Measurements from ENCODE around the gene COX6B2.
A peak's percentile ranks its signal among the peaks of the same experiment; 100 is the strongest.
"Not testable (repeated sequence)": the region's sequence is repeated elsewhere in the genome, so short reads cannot be mapped to it uniquely, and the experiment has no call there.

COX6B2 gene

DNA sequence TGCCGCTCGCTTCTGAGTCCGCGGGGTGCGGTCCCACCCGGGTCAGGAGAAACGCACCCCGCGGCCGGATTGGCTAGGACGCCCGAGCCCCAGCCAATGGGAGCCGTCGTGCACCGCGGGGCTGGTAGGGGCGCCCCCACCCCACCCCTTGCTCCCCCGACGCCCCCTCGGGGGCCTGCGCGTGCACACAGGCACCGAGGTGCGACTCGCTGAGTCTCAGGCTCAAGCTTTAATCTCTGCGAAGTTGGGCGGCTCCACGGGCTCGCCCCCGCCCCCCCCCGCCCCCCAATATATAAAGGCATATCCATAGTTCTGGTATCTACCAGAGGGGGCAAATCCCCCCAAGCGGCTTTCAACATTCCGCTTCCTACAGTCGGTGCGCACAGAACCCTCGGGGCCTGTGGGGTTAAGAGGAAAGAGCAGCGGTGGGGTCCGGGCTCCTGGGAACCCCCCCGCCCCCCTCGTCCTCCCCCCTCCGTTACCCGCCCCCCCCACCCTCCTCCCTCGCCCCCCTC is at the start of gene COX6B2:
Gene COX6B2, minus strand, starts transcription at position 22 of the 515 bp plus-strand sequence. CDS start 198 bp downstream, outside the sequence.
- no peak for DNase-seq

DNA sequence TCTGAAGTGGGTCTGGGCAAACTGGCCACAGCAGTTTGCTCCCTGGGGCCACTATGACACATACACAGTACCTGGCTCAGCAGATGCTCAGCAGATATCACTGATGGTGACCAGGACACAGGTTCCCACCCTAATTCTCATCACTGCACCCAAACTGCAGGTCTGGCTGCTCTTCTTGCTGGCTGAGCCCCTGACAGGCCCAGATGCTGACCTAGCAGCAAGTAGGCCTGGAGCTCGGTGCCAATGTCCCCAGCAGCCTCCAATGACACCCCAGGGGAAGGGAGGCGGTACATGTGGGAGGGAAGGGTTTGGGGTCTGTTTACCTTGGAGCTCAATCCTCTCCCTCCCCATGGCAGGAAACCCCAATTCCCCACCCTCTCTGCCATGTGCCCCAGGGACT is 48.0 kb upstream of the COX6B2 start:
- no peak for DNase-seq

DNA sequence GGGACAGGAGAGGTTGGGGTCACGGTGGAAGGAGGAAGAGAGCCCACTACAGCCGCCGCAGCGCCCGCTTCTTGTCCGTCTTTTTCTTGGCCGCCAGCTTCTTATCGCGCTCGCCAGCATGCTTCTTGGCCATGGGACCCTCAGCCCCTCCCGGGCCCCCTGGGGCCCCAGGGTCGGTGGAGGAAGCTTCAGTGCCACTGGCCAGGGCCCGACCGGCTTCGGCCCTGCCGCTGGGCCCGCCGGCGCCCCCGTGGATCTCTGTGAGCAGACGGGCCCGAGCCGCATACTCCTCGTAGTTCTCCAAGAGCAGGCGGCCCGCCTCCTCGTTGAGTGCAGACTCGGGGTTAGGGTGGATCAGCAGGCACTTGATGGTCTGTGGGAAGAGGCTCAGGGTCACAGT is 46.9 kb upstream of the COX6B2 start:
- DNase-seq, result not testable (repeated sequence)

GRCh38 chr19:55400281-55401087 is 46.0 kb upstream of the COX6B2 start:
- DNase-seq, result peak; percentile 9

GRCh38 chr19:55398200-55398925 is 43.8 kb upstream of the COX6B2 start:
- peak; percentile 15 for DNase-seq

DNA sequence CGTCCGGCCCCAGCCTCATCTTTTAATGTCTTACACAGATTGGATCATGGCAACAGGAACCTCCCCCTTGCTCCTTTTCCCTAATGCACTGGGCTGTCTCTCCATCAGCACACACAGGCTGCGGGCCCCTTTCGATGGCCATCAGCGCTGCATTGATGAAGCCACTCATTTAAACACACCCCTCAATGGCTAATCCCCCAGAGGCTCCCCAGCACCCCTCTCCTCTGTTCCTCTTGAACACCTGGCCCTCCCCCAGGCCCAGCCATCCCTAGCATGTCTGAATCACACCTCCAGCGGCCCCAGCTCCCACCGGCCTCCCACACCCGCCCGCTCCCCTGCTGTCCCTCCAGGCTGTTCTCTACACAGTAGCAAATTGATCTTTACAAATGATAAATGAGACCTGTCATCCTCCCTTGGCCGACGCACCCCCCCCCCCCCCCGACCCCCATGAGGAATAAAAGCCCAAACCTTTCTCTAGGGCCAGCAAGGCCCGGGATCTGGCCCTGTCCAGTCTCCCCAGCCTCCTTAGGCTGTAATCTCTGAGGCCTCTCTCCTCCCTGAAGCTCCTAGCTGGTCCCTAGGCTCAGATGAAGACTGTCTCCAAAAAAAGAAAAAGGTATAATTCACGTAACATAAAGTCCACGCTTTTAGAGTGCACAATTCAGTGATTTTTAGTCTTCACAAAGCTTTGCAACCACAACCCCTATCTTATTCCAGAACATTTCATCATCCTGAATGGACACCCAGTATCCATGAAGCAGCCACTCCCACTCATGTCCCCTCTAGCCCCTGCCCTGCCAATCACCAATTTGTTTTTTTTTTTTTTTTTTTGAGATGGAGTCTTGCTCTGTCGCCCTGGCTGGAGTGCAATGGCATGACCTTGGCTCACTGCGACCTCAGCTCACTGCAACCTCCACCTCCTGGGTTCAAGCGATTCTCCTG is 38.6 kb upstream of the COX6B2 start:
- no peak for DNase-seq

DNA sequence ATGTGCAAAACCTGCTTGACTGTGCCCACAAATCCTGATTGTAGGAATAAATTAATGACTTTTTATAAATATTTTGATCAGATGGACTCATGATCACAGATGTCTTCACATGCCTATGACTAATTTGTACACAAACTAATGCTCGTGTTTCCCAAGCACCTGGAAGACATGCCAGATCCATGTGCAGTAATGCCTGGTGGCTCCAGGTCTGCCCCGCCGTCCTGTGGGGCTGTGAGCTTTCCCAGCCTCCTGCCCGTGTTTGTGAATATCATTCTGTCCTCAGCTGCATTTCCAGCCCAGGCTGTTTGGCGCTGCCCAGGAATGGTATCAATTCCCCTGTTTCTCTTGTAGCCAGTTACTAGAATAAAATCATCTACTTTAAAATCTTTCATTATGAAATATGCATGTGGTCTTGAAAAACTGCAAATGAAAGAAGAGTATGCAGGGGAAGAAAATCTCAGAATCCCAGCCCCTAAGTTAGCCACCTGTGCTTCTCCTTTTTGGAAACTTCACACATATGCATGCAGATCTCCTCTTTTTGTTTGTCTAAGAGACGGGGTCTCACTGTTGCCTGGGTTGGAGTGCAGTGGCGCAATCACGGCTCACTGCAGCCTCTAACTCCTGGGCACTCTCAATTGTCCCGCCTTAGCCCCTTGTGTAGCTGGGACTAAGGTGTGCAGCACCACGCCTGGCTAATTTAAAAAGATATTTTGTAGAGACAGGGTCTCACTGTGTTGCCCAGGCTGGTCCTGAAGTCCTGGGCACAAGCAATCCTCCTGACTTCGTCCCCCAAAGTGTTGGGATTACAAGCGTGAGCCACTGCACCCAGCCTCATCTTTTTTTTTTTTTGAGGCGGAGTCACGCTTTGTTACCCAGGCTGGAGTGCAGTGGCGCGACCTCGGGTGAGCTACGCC is 37.4 kb upstream of the COX6B2 start:
- no peak for DNase-seq

DNA sequence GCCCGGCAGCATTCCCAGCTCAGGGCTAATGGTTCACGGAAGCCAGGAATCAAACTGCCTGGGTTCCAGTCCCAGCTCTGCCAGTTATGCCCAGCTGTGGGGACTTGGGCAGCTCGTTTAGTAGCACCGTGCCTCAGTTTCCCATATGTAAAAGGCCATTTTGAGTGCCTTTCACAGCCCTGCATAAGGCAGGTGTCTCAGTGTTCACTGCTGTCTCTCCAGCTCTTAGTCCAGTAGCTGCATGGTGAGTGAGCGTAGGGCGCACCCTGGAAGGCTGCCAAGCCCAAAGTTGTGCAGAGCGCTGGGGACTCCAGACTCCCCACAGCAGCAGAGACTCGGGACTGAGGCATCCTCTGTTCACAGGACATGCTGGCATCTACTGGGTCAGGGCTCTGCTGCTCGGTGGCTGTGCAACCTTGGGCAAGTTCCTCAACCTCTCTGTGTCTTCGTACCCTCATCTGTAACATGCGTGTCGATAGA is 36.7 kb upstream of the COX6B2 start:
- no peak for DNase-seq

GRCh38 chr19:55390461-55390880 is 36.0 kb upstream of the COX6B2 start:
- DNase-seq, result no peak

DNA sequence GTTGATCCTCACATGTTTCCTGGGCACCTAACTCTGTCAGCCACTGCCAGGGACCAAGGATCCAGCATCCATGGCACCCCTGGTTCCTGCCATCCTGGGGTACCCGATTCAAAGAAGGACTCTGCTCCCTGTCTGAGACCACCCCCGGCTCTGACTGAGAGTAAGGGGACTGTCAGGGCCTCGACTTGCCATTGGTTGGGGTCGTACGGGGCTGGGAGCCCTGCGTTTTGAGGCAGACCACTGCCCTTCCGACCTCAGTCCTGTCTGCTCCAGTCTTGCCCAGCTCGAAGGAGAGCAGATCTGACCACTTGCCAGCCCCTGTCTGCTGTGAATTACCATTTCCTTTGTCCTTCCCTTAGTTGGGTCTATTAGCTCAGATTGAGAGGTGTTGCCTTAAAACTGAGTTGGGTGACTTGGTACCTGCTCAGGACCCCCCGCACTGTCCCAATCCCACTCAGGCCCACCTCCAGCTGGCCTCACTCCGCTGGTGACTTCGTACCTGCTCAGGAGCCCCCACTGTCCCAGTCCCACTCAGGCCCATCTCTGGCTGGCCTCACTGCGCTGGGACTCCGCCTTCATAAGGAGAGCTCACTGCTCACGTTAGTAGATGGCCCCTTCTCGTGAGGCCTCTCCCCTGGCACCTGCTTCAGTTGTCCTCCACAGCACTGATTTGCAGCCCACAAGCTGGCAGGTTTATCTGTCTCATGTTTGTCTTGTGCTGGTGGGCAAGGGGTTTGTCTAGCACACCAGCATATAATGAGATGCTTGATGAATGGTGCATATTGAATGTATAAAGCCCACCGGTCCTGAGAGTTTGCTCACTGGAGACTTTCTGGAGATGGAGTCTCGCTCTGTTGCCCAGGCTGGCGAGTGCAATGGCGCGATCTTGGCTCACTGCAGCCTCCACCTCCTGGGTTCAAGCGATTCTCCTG is 35.1 kb upstream of the COX6B2 start:
- DNase-seq, result no peak

- no peak for DNase-seq
These were observed 33.4 kb upstream of the COX6B2 start for GRCh38 chr19:55387736-55388497.

DNA sequence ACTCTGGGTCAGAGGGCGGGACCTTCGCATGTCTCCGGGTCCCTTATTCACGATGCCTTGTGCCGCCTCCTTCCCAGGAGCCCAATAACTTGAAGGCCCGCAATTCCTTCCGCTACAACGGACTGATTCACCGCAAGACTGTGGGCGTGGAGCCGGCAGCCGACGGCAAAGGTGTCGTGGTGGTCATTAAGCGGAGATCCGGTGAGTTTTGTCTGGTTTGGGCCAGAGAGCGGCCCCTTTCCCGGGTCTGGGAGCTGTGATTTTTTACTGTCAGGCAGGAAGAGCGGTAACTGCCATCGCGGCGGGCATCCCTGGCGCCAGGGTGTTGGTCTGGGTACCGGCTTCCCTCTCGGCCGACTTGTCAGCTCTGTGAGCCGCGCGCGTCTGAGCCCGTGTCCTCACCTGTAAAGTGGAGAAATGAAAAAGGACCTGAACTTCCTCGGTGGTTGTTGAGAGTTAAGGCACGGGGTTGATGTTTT is 32.0 kb upstream of the COX6B2 start:
- no peak for DNase-seq

GRCh38 chr19:55385724-55386492 is 31.4 kb upstream of the COX6B2 start, which contains the start of gene RPL28:
TSS of gene RPL28 (plus strand) at chr19:55385932. CDS start at chr19:55386358, 426 bp downstream.
- DNase-seq, result peak; percentile 99

DNA sequence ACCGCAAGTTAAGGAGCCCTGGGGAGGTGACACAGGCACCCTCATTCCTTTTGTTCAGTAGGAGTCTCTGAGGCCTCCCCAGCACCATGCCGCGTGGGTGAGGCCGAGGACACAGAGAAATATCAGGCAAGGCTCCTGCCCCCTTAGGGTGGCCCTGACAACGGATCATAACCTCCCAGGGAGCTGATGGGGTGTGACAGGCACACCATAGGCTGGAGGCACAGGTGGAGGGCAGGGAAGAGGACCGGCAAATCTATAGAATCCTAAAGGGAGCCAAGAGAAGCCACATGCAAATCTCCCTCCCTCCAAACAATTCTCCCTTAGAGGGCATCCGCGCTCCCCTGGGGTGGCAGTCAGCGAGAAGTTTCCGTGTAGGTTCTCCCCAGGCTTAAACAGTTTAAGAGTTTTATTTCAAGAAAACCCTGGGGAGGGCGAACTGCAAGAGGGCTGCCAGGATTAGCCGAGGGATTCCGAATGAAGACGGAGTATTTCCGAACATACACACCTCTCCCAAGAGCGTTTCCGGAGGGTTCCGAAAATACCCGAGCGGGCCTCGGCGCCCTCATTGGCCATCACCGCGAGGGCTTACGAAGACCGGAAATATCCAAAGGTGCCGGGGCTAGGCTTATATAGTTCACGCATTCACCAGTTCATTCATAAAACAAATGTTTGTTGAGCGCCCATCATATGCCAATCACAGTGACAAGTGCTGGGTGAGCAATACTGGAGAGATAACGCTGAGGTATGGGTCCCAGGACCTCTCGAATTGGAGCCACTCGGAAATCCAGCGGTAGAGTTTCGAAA is 30.6 kb upstream of the COX6B2 start:
- peak; percentile 97 for DNase-seq

DNA sequence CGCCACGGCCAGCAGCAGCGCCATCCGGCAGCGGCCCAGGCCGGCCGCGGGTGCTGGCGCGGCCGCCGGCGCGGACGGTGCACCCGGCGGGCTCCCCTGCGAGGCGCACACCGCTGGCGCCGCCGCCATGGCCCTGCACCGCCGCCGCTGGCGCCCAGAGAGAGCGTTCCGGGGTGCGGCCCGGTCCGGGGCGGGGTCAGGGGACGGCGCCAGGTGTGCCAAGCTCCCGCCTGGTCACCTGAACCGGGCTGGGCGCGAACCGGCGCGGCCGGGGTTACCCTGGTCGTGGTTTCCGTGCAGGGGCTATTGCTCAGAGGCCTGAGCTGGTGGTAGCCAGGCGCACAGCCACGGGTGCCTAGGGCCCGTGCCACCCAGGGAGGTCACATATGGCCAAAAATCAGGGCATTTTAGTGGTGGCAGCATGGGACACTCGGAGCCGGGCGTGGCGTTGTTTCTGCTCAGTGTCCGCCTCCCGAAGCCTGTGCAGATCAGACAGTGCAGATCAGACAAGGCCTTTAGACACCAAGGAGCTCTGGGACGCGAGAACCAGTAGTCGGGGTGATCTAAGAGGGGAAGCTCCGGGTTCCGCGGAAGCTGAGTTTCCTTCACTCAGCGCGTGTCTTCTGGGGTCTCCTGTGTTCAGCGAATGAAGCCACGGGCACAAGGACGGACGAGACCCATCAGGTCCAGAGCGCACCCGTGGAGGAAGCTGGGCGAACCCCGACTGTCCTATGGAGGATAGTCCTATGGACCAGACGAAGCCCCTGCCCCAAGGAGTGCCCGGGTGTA is 29.8 kb upstream of the COX6B2 start, which contains the start of gene TMEM238:
Gene TMEM238, minus strand, starts transcription at position 162 of the 789 bp plus-strand sequence. Its CDS starts 33 bp downstream, at position 129.
- peak; percentile 45 for DNase-seq
